GM20000 (cell line): Measurements from ENCODE around the gene BAHCC1.

Experiments used
- DNase-seq: peaks from one replicate; pipeline ENCODE4 v3.0.0; 2012; ENCODE audit warnings: low spot score
- TF ChIP-seq, protein P1 (sequence below): IDR thresholded peaks from 2 replicates; pipeline ENCODE4 v1.5.1; 2012; ENCODE audit warnings: mild to moderate bottlenecking, control low read depth; ENCODE audit errors: extremely low read depth, missing control alignments

The BAHCC1 gene

DNA sequence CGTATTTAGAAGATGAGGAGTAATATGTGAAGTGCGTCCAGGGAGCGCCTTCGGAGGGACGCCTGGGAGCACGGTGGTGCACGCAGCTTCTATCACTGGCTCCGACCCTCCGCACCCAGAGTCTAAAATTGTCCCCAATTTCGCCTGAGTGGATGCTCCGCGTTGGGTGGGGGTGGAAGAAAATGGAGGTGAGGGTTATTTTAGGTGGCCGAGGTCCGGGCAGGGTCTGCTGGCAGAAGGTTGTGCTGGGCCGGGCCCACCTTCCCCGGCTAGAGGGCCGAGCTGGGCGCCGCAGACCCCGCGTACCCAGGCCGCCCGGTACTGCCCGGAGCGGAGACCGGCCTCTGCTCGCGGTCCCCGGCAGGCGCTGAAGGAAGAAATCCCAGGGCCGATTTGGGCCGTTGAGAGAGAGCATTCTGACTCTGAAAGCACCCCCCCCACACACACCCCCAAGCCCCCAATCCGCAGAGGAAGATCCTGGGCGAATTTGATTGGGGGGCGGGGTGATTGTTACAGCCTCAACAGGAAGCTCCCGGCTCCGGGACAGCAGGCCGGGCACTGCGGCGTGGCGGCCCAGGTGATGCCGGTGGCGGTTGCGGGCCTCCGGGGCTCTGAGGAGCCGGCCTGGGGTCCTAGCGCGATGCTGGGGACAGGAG, 3.0 kb downstream of the BAHCC1 start:
- TF ChIP-seq, protein P1, sequence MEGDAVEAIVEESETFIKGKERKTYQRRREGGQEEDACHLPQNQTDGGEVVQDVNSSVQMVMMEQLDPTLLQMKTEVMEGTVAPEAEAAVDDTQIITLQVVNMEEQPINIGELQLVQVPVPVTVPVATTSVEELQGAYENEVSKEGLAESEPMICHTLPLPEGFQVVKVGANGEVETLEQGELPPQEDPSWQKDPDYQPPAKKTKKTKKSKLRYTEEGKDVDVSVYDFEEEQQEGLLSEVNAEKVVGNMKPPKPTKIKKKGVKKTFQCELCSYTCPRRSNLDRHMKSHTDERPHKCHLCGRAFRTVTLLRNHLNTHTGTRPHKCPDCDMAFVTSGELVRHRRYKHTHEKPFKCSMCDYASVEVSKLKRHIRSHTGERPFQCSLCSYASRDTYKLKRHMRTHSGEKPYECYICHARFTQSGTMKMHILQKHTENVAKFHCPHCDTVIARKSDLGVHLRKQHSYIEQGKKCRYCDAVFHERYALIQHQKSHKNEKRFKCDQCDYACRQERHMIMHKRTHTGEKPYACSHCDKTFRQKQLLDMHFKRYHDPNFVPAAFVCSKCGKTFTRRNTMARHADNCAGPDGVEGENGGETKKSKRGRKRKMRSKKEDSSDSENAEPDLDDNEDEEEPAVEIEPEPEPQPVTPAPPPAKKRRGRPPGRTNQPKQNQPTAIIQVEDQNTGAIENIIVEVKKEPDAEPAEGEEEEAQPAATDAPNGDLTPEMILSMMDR: no peak
- DNase-seq: no peak

DNA sequence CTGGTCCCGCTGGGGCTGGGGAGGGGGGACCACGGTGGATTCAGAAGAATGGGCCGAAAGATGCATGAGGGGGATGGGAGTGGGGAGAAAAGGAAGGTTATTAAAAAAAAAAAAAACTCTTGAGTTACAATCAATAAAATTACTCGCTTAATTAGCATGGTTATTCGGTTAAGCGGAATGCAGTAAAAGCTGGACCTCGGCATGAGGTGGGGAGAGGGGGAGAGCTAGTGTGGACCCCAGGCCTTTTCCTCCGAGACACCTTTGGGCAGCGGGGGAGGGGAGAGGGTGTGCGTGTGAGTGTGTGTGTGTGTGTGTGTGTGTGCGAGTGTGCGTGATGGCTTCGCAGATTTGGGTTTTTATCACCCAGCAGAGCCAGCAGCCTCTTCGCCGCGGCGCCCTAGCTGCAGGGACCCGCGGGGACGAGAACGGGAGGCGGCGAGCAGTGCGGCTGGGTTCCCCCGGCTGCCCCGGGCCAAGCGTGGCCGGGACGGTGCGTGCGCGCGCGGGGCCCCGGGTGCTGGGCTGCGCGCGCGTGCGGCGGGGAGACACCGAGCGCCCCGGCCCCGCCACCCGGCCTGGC, 3.7 kb downstream of the BAHCC1 start:
- TF ChIP-seq, protein P1: no peak
- DNase-seq: no peak

DNA sequence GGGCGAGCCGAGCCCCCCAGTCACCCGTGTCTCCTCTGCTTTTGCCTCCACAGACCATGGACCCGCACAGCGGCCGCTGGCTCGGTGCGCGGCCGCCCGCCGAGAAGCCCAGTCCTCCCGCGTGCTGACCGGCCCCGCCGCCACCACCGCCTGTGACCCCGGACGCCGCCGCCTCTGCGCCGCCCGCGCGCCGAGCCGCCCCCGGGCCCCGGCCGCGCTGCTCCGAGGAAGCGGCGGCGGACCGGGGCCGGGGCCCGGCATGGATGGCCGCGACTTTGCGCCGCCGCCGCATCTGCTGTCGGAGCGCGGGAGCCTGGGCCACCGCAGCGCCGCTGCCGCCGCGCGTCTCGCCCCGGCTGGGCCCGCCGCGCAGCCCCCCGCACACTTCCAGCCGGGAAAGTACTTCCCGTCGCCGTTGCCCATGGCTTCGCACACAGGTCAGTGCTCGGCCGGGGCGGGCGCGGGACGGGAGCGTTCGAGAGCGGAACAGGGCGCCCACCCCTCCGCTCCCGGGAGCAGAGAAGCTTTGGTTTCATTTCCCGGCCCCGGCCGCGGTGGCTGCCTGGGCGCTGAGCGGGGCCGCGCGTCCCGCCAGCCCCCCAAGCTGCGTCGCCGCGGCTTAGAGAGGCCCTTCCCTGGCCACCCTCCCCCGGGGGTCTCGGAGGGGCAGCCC, 4.4 kb downstream of the BAHCC1 start:
- TF ChIP-seq, protein P1: no peak
- peak; percentile 77 for DNase-seq

DNA sequence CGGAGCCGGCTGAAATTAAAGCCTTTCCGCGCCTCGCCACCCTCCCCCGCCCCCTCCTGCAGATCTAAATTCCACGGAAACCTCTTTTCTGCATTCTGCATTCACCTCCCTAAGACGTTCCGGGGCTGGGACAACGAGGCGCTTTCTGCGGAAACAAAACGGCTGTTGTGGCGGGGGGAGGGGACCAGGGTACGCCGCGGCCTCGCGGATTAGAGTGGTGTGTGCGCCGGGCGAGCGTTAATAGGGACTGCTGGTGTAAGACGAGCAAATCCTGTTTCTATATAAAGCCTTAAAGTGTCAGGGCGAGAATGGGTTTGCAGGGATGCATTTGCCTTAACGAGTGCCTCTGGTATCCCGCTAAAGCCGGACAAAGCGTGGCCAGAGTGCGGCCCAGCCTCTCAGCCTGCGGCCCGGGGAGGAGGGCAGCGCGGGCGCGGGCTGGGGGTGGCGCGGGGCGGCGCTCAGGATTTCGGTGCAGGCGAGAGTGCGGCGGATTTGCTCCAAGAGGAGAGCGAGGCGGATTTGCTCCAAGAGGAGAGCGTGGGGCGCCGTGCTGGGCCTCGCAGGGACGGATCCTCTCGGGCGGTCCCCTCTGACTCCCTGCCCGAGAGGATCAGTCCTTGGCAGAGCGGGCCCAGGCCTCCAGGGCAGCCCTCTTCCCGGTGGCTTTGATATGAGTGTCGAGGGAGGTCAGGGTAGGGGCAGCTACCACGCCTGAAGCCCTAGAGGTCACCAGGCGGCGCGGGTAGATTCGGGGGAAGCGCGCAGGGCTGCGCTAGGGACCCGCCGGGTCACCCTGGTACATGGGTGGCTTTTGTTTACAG, 5.1 kb downstream of the BAHCC1 start:
- TF ChIP-seq, protein P1: no peak
- no peak for DNase-seq

DNA sequence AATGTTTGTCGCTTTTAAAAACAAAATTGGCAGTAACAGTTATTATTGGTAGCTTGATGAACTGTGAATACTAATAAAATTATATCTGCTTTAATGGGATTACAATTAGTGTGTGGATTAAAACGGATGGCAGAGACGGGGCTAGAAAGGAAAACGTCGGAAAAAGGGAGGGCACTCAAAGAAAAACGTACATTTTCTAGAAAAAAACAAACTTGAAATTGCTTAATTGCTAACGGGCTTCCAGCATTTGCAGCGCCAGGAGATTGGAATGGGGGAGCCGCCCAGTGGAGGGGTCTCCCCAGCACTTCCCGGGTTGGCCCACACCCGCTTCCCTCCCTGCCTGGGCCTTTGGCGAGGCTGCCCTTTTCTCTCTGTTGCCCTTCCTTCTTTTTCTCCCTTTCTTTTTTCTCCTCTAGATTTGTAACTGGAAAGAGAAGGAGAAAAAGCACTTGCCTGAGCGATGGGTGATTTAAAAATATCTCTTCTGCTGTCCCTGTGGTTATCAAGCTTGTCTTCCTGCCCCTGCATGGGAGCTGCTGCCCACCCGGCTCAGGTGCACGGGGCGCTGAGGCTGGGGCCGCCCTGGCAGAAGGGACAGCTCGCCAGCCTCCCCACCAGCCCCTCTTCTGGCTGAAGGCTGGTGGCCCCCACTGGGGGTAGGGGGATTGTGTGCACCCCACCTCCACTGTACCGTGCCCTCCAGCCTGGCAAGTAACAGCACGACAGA, 5.9 kb downstream of the BAHCC1 start:
- no peak for DNase-seq

DNA sequence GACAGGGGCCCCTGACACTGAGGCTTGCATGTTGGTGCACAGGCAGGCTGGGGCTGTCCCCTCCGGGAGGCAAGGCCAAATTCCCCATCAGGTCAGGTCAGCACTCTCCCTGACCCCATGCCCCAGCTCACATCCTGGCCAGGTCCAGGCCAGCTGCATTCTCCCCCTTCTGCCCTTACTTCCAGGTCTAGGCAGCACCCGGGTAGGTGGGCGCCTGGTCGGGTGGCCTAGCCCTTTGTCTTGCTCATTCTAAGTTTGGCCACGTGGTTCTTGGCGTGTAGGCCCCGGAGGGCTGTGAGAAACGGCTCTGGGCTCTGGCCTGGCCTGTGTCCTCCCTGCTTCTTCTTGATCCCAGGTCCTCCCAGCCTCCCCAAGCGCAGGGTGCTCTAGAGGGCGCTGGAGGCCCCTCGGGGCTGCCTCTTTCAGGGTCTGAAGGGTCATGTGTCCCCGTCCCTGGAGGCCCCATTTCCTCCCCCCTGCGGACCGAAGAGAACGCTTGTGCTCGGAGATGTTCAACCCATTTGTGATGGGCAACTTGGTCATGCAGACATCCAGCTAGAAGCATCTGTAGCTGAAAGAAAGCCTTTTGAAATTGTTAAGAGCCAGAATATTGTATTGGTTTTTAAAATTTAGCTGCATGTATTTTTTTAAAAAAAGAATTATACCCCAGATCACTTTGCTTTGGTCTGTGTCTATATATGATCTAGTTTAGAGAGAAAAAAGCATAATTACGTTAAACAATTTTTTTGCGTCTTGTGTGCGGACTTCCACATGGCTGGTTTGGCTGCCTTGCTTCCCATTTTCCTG, 6.7 kb downstream of the BAHCC1 start:
- TF ChIP-seq, protein P1: peak; percentile 10
- peak; percentile 76 for DNase-seq

More for the DNA sequence above, 5.9 kb downstream of the BAHCC1 start:
- TF ChIP-seq, protein P1: no peak
